NCI-H146 (cell line): ENCODE measurements around the gene CMPK1.

Experiments
- DNase-seq: peaks from one replicate; lab custom pipeline; 2025; lab: John Stamatoyannopoulos, UW

CMPK1 gene

DNA sequence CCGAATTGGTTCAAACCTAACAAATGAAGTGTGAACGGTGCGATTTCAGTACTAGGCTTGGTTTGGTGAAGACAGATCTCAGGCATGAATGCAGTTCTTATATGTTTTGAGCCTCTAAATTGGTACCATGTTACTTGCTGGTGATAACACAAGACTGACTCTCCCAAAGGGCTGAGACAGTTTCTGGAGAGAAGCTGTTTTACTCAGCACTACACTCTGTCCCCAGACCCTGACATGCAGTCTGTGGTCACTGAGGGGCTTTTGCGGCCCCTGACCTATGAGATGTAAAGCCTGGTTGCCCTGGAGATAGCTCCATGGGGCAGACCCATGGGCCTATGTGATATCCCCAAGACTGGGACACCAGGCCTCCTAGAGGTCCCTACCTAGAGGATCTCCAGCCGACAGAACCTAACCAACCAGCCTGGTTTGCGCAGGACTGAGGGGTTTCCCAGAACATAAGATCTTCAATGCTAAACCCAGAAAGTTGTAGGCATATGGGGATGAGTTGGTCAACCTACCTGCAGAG lies 63.1 kb downstream of the CMPK1 start:
- DNase-seq: no peak

GRCh38 chr1:47399138-47399845 lies 65.7 kb downstream of the CMPK1 start:
- no peak for DNase-seq

- no peak for DNase-seq
Observed at GRCh38 chr1:47399846-47400155, 66.2 kb downstream of the CMPK1 start.

DNA sequence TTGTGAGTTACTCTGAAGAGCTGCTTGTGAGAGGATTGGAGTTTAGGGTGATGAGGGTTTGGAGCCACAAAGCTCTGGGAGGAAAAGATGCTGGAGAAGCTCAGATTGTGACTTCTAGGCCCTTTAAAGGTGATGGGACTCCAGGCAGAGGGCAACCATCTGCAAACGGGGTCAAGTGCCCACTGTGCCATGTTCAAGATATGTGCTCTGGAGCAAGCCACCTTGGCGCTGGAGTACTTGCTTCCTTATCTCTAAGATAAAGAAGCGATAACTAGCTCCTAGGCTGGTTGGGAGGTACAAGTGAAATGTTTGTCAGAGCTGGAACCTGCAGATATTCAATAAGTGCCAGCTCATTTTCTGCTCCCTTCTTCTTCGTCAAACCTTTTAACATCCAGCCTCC lies 68.2 kb downstream of the CMPK1 start:
- DNase-seq: no peak

DNA sequence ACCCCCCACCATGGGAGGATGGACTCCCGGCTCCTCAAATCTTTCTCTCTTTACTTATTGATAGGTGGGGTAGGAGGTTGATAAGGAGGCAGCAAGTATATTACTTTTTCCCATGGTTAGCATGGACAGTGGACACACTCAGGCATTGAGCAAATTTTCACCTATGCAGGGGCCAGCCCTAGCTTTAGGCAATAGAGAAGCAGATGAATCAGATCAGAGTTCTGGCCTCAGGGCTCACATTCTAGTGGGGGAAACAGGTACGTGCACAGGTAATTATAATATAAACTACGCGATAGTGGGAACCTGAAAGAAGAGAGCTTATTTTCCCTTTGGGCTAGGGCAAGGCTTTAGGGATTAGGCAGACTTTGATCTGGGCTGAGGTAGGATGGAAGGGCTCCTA lies 69.0 kb downstream of the CMPK1 start:
- DNase-seq: no peak

DNA sequence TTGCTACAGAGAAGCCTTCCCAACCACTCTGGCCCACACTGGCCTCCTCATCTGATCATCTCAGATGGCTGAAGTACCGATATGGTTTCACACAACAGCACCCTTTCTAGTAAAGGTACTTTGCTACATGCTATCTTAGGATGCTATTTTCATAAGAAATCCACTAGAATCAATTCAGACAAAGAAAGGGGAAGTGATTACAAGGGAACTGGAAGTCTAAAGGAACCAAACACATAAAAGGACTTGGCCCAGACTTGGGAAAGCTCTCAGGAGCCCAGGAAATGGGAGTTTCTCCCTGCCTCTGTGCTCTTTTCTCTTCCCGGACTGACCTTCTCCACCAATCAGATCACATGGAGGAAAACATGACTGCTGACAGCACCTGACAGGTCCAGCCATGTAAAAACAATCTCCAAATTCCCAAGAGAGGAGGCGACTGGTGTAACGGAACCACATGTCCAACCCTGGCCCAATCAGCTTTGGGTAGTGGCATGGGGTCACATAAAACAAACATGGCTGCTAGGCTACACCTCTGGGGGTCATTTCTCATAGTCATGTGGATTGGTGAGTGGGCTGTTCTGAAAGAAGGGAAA lies 69.8 kb downstream of the CMPK1 start:
- DNase-seq: no peak

- DNase-seq: no peak
Observed at GRCh38 chr1:47405697-47406096, 72.1 kb downstream of the CMPK1 start.

- no peak for DNase-seq
Observed at GRCh38 chr1:47406966-47407365, 73.4 kb downstream of the CMPK1 start.

GRCh38 chr1:47407481-47407880 lies 73.9 kb downstream of the CMPK1 start:
- no peak for DNase-seq

DNA sequence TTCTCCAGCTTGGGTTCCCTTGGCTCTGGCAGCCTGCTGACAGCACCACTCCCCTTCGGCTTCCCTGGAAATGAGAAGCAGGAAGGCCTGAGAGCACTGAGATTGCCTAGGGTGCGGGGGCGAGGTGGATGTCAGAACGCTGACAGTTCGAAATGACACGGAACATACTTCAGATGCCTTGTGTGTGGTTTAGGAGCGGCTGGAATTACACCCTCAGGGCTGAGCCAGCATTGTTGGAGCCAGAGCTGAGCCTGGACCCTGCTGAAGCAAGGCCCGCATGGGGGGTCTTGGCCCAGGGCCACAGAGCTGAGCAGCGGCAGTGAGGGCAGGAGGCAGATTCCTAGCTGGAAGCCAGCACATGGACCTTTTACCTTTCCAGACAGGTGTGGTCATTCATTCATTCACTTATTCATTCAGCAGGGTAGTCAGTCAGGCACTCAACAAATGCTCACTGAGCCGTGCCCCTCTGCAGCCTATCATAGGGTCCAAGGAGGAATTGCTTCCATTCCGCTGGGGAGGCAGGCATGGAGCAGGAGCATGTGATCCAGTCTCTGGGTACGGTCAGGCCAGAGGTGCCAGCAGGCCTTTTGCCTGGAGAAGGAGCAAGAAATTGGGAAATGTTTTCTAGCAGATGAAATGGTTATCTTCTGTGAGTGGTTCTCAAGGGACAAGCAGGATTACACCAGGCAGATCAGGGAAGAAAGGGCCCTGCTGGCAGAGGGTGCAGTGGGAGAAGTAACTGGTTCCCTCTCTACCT lies 75.9 kb downstream of the CMPK1 start:
- no peak for DNase-seq

- no peak for DNase-seq
Observed at GRCh38 chr1:47410068-47410455, 76.5 kb downstream of the CMPK1 start.

- no peak for DNase-seq
Observed at GRCh38 chr1:47411436-47411835, 77.8 kb downstream of the CMPK1 start.

GRCh38 chr1:47412437-47412836 lies 78.8 kb downstream of the CMPK1 start:
- no peak for DNase-seq

GRCh38 chr1:47415728-47416318 lies 82.2 kb downstream of the CMPK1 start, which contains the start of gene FOXE3:
Gene FOXE3 (plus strand): TSS chr1:47416285. CDS start chr1:47416316, 31 bp downstream.
- no peak for DNase-seq

GRCh38 chr1:47416319-47417169 lies 83.0 kb downstream of the CMPK1 start:
- peak; percentile 40 for DNase-seq

GRCh38 chr1:47417170-47418044 lies 83.8 kb downstream of the CMPK1 start:
- DNase-seq: no peak

- DNase-seq: no peak
Observed at GRCh38 chr1:47418122-47418521, 84.5 kb downstream of the CMPK1 start.

- no peak for DNase-seq
Observed at GRCh38 chr1:47418681-47419325, 85.2 kb downstream of the CMPK1 start.

- no peak for DNase-seq
Observed at GRCh38 chr1:47420547-47420946, 87.0 kb downstream of the CMPK1 start.

DNA sequence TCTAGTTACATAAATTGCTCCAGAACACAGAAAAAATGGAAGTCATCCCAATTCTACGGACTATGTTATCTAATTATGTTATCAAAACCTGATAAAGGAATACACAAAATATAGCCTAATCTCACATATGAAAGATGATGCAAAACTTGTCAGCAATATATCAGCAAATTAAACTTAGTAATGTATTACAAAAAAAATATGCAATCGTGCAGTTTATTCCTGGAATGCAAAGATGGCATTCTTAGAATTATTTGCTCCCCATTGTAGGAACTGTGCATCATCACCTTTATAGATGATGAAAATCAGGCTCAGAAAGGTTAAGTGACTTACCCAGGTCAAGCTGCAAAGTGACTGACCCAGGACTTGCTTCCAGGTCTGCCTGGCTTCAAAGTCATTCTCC lies 90.3 kb downstream of the CMPK1 start:
- DNase-seq: no peak
